Neural cell (in vitro differentiated cells): Measurements from ENCODE around the gene ABCG8.

ENCODE experiments used
- EP300 ChIP-seq: fragments of 450-650 bp; conservative IDR thresholded peaks from 2 replicates; pipeline ENCODE4 v1.6.1; 2014; ENCODE audit warnings: antibody characterized with exemption, mild to moderate bottlenecking, moderate library complexity; ENCODE audit not compliant: poor library complexity, severe bottlenecking
- EZH2 ChIP-seq: fragments of 200-600, 300-800 bp; shearing (Covaris generic), sonication (generic); IDR thresholded peaks from 2 replicates; pipeline ENCODE4 v1.6.1; 2014; ENCODE audit warnings: antibody characterized with exemption, low read length, borderline replicate concordance, mild to moderate bottlenecking; ENCODE audit not compliant: insufficient read depth, poor library complexity, severe bottlenecking
- POLR2AphosphoS5 ChIP-seq: IDR thresholded peaks from 2 replicates; pipeline ENCODE4 v1.6.1; 2012
- RAD21 ChIP-seq: fragments of 450-650 bp; conservative IDR thresholded peaks from 2 replicates; pipeline ENCODE4 v1.6.1; 2014; ENCODE audit warnings: antibody characterized with exemption, mild to moderate bottlenecking, moderate library complexity
- SMC3 ChIP-seq: fragments of 450-650 bp; conservative IDR thresholded peaks from 2 replicates; pipeline ENCODE4 v1.6.1; 2014; ENCODE audit warnings: antibody characterized with exemption, mild to moderate bottlenecking, moderate library complexity; ENCODE audit not compliant: poor library complexity
- TF ChIP-seq, protein P1 (sequence below): IDR thresholded peaks from 2 replicates; pipeline ENCODE4 v1.6.1; 2012; ENCODE audit warnings: borderline replicate concordance
- TF ChIP-seq, protein P2 (sequence below): fragments of 450-650 bp; IDR thresholded peaks from 2 replicates; pipeline ENCODE4 v1.5.1; 2014; ENCODE audit warnings: antibody characterized with exemption, mild to moderate bottlenecking, moderate library complexity; ENCODE audit not compliant: poor library complexity, severe bottlenecking

GRCh38 chr2:43898838-43899346 is 60.1 kb downstream of the ABCG8 start:
- TF ChIP-seq, protein P1, sequence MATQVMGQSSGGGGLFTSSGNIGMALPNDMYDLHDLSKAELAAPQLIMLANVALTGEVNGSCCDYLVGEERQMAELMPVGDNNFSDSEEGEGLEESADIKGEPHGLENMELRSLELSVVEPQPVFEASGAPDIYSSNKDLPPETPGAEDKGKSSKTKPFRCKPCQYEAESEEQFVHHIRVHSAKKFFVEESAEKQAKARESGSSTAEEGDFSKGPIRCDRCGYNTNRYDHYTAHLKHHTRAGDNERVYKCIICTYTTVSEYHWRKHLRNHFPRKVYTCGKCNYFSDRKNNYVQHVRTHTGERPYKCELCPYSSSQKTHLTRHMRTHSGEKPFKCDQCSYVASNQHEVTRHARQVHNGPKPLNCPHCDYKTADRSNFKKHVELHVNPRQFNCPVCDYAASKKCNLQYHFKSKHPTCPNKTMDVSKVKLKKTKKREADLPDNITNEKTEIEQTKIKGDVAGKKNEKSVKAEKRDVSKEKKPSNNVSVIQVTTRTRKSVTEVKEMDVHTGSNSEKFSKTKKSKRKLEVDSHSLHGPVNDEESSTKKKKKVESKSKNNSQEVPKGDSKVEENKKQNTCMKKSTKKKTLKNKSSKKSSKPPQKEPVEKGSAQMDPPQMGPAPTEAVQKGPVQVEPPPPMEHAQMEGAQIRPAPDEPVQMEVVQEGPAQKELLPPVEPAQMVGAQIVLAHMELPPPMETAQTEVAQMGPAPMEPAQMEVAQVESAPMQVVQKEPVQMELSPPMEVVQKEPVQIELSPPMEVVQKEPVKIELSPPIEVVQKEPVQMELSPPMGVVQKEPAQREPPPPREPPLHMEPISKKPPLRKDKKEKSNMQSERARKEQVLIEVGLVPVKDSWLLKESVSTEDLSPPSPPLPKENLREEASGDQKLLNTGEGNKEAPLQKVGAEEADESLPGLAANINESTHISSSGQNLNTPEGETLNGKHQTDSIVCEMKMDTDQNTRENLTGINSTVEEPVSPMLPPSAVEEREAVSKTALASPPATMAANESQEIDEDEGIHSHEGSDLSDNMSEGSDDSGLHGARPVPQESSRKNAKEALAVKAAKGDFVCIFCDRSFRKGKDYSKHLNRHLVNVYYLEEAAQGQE, result no peak
- TF ChIP-seq EZH2 (no peak), EP300 (no peak), RAD21 (no peak), SMC3 (no peak), POLR2AphosphoS5 (no peak)
- TF ChIP-seq, protein P2, sequence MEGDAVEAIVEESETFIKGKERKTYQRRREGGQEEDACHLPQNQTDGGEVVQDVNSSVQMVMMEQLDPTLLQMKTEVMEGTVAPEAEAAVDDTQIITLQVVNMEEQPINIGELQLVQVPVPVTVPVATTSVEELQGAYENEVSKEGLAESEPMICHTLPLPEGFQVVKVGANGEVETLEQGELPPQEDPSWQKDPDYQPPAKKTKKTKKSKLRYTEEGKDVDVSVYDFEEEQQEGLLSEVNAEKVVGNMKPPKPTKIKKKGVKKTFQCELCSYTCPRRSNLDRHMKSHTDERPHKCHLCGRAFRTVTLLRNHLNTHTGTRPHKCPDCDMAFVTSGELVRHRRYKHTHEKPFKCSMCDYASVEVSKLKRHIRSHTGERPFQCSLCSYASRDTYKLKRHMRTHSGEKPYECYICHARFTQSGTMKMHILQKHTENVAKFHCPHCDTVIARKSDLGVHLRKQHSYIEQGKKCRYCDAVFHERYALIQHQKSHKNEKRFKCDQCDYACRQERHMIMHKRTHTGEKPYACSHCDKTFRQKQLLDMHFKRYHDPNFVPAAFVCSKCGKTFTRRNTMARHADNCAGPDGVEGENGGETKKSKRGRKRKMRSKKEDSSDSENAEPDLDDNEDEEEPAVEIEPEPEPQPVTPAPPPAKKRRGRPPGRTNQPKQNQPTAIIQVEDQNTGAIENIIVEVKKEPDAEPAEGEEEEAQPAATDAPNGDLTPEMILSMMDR, result no peak
